Stimulated activated CD4-positive, alpha-beta T cell treated with anti-CD3 and anti-CD28 coated beads, Interleukin-1b, Interleukin-23, amount 100 ng/mL, for 1 hour (primary cell): ENCODE measurements around the gene ATF7.
A peak's percentile ranks its signal among the peaks of the same experiment; 100 is the strongest.
"Not testable (repeated sequence)": the region's sequence is repeated elsewhere in the genome, so short reads cannot be mapped to it uniquely, and the experiment has no call there.

Experiments used
- DNase-seq, 2 donors: peaks; one replicate each; pipeline ENCODE4 v3.0.0-alpha.2; 2020; ENCODE audit warnings: low read depth in 2 of 2

Gene ATF7

DNA sequence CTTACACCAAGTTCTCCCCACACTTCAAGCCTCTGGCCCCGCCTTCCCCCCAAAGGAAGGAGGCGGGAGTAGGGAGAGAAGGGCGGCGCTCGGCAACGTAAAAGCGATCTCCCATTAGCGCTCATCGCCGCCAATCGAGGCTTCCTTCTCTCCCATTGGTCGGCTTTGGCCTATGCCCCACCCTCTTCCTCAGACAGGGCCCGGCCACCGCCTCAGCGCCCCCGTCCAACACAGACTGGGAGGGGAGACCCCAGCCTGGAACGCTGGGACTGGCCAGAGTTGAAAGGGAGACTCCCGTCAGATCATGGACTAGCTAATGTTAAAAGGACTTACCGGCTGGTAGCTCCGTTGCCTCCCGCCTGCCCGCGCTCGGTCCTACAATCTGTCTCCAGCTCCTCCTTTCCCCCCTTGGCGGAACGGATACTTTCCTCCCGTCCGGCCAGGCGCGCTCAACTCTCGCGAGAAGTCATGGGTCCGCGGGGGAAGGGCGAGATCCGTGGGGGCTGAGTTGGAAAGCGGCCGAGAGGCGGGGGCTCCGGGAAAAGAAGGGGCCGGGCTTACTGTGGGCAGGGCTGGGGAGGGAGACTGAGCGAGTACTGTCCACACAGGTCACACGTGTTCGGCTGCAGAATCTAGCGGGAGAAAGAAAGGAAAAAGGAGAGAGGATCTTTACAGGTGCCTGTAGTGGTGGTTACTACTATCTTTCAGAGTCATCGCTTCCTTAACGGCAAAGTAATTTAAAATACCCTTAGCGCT is at the start of gene ATF7:
TSS of gene ATF7 (minus strand) at position 437 of the 756 bp plus-strand sequence. CDS start 25,382 bp downstream, outside the sequence.
- DNase-seq = peak; percentile 95 to 98

DNA sequence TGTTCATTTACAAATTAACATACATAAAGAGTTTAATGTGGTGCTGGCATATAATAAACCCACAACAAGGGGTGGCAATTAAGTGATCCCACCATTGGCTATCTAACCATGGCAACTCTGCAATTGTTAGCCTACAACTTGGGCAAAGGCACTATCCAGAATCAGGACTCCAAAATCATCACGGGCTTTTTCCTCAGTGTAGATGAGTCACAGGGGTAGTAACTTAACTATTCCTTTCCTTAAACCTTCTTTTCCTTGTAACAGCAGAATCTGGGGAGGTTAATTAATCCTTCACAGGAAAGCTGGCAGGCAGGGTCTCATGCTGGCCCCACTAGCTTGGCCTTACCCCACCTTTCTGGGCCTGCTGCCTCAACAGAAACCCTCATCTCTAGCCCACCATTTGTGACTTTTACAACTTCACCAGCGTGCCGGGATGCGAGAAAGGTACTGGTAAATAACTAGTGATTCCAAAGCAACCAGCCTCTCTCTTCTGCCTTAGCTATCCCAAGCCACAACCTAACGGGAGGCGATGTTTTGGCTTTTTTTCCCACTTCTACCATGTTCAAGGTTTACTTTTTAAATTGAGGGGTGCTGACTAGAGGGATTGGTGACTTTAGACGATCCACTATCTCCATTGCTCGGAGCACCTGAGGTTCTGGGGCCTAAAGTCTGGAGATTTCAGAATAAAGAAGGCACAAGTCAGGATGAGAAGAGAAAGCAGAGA is 49.0 kb upstream of the ATF7 start:
- no peak for DNase-seq

DNA sequence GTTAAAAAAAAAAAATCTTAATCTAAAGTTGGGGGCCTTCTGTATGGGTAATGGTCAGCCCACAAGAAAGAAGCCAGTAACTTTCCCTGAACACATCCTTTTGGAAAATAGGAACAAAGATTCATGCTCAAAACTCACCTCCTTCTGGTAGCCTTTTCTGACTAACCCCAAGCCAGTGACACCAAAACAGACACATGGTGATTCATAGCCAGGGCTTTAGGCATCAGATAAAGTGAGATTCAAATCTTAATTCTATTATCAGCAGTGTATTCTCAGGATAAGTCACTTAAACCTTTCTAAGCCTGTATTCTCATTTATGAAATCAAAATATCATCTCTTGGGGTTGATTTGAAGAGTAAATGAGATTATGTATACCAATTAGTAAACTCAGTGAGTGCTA is 44.8 kb upstream of the ATF7 start:
- DNase-seq = no peak

DNA sequence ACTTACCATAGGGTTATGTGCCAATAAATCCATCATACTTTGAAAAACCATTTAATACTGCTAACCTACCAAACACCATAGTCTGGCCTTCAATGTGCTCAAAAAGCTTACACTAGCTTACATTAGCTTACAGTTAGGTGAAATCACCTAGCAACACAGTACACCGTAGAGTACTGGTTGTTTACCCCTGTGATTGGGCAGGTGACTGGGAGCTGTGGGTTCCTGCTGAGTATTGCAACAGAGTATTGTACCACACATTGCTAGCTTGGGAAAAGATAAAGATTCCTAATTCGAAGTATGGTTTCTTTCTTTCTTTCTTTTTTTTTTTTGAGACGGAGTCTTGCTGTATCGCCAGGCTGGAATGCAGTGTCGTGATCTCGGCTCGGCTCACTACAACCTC is 44.1 kb upstream of the ATF7 start:
- no peak for DNase-seq

DNA sequence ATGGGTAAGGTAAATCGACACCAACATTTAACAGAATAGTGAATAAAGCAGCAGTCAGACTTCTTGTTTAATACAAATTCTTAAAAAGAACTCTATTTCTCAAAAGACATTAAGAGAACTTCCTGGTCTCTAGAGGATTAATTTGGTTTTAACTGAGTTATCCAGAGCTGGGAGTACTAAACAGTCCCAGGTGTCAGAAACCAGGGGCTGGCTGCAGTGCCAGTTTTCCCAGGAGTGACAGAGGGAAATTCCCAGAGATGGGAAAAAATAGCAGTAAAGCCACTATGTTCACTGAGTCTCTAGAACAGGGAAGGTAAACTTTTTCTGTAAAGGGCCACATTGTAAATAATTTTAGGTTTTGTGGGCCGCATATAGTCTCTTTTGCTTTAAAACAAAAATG is 40.9 kb upstream of the ATF7 start:
- DNase-seq = no peak

DNA sequence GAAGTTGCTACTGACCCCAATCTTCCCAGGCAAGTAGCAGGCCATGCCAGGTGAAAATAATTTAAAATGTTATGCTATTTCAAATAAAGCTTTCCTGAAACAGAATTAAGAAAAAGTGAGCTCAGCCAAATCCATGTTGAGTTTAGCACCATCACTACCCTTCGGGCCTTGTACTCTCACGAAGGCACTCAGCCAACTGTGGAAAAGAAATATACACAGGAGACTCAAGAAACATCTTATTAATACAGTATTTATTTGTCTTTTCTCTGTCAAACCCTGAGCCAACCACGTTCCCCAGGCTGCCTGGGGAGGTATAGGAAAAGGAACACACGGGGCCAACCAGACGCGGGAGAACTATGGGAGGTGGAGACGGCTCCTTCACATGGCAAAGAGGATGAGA is 38.8 kb upstream of the ATF7 start:
- no peak for DNase-seq

DNA sequence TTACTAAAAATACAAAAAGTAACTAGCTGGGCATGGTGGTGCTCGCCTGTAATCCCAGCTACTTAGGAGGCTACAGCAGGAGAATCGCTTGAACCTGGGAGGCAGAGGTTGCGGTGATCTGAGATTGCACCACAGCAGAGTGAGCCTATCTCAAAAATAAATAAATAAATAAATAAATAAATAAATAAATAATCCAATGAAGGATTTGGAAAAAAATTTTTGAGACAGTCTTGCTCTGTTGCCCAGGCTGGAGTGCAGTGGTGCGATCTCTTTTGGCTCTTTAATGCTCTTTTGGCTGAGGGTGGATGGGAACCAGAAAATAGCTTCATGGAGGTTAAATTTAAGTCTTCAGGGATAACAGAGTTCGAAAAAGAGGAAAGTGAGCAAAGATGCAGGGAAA is 38.0 kb upstream of the ATF7 start:
- no peak for DNase-seq

DNA sequence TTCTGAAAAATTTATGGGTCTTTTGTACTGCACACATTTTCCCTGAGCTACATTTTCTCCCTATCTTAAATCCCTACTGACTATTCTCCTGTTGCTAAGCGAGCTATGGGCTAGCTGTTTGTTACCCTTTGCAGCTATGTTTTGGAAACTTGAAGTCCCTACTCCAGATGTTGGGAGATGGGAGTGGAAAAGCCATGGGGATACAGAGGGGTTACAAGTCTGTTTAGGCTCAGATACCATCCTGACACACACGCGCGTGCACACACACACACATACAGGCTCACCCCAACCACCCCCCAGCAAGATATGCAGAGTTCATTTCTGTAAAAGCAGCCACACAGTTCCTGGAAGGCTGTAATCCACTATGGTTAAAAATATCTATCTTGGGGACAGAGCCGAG is 33.9 kb upstream of the ATF7 start:
- DNase-seq = no peak

DNA sequence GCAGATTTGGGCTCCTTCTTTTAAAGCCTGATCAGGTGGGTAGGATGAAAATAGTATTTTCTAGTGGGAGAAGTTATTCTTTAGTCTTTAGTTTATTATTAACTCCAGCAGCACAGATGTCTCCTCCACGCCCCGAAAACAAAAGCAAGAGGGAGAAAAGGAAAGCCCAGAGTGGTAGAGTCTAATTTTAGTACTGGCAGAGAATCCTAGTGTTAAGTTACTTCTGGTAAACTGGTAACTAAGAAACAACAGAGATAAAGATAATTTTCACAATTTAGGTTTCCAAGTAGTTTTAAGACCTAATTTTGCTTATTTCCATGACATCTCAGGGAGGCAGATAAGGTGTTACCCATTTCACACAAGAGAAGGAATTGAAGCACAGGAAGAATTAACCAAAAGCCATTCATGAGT is 33.4 kb upstream of the ATF7 start:
- no peak for DNase-seq

DNA sequence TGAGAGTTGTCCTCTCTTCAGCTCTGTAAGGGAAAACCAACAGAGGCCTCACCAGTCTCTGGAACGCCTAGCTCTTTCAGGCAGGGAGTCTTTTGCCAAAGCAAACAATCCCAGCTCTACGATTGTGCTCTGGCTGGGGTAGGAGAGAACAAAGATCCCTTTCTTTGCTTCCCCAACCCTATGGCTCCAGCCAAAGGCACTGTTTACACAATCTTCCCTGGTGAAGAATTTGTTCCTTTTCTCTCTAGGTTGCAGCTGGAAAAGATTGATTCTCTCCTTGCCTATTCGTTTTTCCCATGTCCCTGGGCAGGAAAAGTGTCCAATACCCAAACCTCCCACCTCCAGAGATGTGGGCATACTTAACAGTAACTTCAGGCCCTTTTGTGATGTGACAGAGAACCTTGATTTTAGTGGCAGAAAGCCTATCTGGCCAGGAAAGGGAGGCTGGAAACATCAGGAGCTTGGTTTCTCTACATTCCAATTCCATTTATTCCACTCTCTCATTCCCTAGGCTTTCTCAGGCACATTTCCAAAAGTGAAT is 32.9 kb upstream of the ATF7 start:
- no peak for DNase-seq

DNA sequence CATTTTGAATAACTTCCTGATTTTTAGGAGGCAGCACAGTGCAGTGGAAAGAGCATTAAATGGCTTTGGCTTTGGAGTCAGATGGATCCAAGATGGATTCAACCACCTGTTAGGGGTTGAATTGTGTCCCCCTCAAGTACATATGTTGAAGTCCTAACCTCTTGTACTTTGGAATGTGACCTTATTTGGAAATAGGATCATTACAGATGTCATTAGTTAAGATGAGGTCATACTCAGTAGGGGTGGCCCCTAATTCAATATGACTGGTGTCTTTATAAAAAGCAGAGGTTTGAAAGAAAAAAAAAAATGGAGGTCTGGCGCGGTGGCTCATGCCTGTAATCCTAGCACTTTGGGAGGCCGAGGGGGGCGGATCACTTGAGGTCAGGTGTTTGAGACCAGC is 30.9 kb upstream of the ATF7 start:
- DNase-seq = no peak

DNA sequence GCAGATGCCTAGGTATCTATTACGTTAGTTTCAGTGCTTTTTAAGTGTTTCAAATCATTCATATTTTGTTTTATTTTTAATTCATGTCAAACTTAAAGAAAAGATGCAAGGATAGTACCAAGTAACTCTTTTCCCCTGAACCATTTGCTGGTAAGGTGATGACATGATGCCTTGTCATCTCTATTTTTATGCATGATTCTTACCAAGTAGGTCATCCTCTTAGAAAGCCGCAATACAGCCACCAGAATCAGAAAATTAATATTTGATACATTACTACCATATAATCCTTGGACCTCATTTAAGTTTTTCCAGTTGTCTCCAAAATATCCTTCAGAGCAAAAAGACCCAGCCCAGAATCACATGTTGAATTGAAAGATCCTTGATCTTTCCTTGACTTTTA is 27.4 kb upstream of the ATF7 start:
- no peak for DNase-seq

DNA sequence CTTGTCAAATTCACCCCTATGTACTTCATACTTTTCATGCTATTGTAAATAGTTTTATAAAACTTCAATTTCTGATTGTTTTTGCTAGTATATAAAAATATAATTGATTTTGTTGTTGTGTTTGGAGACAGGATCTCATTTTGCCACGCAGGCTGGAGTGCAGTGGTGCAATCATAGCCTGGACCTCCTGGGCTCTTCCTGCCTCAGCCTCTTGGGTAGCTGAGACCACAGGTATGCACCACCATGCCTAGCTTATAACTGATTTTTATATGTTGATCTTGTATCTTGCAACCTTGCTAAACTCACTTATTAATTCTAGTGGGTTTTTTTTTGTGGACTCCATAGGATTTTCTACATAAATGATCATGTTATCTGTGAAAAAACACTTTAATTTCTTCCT is 26.2 kb upstream of the ATF7 start:
- no peak for DNase-seq

DNA sequence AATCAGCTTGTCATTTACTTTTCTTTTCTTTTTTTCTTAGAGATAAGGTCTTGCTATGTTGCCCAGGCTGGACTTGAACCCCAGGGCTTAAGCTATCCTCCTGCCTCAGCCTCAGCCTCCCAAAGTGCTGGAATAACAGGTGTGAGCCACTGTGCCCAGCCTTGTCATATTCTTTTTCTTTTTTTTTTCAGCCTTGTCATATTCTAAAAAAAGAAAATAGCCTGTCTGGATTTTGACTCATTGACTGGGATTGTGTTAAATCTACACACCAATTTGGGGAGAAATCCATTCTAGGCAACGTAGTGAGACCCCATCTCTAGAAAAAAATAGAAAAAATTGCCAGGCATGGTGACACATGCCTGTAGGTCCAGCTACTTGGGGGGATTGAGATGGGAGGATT is 25.6 kb upstream of the ATF7 start:
- DNase-seq = no peak

DNA sequence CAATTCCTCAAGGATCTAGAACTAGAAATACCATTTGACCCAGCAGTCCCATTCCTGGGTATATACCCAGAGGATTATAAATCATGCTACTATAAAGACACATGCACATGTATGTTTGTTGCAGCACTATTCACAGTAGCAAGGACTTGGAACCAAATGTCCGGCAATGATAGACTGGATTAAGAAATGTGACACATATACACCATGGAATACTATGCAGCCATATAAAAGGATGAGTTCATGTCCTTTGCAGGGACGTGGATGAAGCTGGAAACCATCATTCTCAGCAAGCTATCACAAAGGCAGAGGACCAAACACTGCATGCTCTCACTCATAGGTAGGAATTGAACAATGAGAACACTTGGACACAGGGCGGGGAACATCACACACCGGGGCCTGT is 20.1 kb upstream of the ATF7 start:
- DNase-seq = not testable (repeated sequence)

DNA sequence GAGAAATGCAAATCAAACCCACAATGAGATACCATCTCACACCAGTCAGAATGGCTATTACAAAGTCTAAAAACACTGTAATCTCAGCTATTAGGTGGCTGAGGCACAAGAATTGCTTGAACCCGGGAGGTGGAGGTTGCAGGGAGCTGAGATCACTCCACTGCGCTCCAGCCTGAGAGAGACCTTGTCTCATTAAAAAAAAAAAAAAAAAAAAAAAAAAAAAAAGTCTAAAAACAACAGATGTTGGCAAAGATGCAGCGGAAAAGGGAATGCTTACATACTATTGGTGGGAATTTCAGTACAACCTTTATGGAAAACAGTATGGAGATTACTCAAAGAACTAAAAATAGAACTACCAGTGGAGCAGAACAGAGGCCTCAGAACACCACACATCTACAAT is 19.0 kb upstream of the ATF7 start:
- DNase-seq = no peak

DNA sequence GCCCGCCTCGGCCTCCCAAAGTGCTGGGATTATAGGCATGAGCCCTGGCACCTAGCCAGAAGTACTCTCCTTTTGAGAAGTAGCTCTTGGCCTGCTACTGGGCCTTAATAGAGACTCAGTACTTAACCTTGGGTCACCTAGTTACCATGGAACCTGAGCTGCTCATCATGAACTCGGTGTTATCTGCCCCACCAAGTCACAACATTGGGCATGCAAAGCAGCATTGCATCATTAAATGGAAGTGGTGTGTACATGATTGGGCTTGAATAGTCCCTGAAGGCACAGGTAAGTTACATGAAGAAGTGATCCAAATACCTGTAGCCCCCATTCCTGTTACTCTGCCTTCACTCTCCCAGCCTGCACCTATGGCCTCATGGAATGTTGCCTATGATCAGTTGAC is 18.0 kb upstream of the ATF7 start:
- DNase-seq = no peak

DNA sequence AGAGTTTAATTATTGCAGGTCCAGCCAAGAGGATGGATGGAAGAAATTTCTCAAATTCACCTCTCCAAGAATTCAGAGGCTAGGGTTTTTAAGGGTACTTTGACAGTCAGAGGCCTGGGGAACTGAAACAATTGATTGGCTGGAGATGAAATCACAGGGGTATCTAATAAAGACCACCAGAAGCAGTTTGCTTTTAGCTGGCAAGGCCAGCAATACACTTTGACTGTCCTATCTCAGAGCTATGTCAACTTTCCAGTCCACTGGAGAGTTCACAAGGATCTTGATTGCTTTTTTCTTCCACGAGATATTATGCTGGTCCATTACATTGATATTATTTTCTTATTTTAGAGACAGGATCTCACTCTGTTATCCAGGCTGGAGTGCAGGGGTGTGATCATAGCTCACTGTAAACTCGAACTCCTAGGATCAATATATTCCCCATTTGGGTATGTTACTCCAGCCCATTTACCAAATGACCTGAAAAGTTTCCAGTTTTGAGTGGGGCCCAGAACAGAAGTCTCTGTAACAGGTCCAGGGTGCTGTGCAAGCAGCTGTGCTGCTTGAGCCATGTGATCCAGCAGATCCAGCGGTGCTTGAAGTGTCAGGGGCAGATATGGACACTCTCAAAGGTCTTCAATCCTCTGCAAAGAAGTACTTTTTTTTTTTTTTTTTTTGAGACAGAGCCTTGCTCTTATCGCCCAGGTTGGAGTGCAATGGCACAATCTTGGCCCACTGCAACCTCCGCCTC is 17.2 kb upstream of the ATF7 start:
- no peak for DNase-seq

DNA sequence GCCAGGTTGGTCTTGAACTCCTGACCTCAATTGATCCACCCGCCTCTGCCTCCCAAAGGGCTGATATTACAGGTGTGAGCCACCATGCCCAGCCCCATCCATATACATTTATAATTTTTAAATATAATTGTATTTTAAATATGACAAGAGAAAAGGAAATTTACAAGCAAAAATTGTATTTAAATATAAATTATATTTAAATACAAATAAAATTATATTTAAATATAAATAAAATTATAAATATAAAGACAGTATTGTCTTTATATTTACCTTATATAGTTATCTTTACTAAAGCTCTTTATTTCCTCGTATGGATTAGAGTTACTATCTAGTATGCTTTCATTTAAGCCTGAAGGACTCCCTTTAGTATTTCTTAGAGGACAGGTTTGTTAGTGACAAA is 11.9 kb upstream of the ATF7 start:
- no peak for DNase-seq

DNA sequence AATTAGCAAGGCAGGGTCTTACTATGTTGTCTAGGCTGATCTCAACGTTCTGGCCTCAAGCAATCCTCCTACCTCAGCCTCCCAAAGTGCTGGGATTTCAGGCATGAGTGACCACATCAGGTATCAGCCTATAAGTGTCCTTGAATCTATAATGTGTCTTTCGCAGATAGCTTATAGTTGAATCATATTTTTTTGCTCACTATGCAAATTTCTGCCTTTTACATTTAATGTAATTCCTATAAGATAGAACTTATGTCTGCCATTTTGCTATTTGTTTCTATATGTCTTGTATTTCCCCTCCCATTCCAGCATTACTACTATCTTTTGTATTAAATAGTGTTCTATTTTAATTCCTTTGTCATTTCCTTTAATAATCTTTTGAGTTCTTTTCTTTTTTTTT is 10.5 kb upstream of the ATF7 start:
- no peak for DNase-seq

DNA sequence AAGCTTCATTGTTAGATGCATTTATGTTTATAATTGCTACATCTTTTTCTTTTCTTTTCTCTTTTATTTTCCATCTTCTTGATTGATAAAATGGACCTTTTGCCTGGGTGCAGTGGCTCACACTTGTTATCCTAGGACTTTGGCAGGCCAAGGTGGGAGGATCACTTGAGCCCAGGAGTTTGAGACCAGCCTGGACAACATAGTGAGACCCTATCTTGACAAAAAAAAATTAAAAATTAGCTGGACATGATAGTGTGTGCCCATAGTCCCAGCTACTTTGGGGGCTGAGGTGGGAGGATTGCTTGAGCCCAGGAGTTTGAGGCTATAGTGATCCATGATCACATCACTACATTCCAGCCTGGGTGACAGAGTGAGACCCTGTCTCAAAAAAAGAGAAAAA is 9.5 kb upstream of the ATF7 start:
- DNase-seq = not testable (repeated sequence)

DNA sequence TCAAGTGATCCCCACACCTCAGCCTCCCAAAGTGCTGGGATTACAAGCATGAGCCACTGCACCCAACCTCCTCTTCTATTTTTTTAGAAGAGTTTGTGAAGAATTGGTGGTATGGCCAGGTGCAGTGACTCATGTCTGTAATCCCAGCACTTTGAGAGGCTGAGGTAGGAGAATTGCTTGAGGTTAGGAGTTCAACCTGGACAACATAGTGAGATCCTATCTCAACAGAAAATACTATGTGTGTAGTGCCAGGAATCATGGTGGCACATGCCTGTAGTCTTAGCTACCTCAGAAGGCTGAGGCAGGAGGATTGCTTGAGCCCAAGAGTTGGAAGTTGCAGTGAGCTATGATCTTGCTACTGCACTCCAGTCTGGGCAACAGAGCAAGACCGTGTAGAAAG is 5.5 kb upstream of the ATF7 start:
- DNase-seq = no peak

DNA sequence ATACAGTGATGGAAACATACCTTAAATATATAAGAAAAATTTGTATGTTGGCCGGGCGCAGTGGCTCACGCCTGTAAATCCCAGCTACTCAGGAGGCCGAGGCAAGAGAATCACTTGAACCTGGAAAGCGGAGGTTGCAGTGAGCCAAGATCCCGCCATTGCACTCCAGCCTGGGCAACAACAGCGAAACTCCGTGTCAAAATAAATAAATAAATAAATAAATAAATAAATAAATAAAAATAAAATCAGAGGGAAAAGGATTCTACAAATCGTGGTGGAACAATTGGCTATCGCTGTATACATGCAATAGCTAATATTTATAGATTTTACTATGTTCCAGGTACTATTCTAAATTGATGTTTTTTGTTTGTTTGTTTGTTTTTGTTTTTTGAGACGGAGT is 1.7 kb upstream of the ATF7 start:
- DNase-seq = no peak
